Activated CD8-positive, alpha-beta T cell treated with anti-CD3 and anti-CD28 coated beads, Interleukin-2, amount 10 ng/mL, durations not matched to agents 7 days and 5 days (primary cell): ENCODE data around the gene SNAP29. TPM values are rescaled to one million over a fixed set of nuclear protein-coding genes. Genes with fewer than 3 reads are reported as not detected.

Source experiments
- ATAC-seq: fragments of 150-1000 bp; cut with Tn5 transposase; one replicate; pipeline ENCODE4 v1.10.0; 2021; ENCODE audit warnings: moderate library complexity
- CTCF ChIA-PET: fragments of 350-600 bp; sonication (Branson Sonifier 250); formaldehyde crosslinking; loops from one replicate; lab custom pipeline; 2021; ENCODE audit warnings: antibody characterized with exemption; lab: Charles Lee
- POLR2A ChIA-PET: fragments of 350-600 bp; sonication (Branson Sonifier 250); formaldehyde crosslinking; loops from one replicate; lab custom pipeline; 2021; ENCODE audit warnings: antibody characterized with exemption; lab: Charles Lee
- DNase-seq: peaks from one replicate; pipeline ENCODE4 v3.0.0-alpha.2; 2020
- H3K27ac Mint-ChIP-seq: one replicate; pipeline ENCODE4 v1.8.0; 2021; ENCODE audit warnings: mild to moderate bottlenecking, mixed read lengths
- H3K27me3 Mint-ChIP-seq: one replicate; pipeline ENCODE4 v1.8.0; 2021; ENCODE audit warnings: low read depth, mixed read lengths
- H3K36me3 Mint-ChIP-seq: one replicate; pipeline ENCODE4 v1.8.0; 2021; ENCODE audit warnings: low read depth, mixed read lengths
- H3K4me1 Mint-ChIP-seq: one replicate; pipeline ENCODE4 v1.8.0; 2021; ENCODE audit warnings: low read depth, mixed read lengths
- H3K4me3 Mint-ChIP-seq: one replicate; pipeline ENCODE4 v1.8.0; 2021; ENCODE audit warnings: mild to moderate bottlenecking, mixed read lengths
- H3K9me3 Mint-ChIP-seq: one replicate; pipeline ENCODE4 v1.8.0; 2022; ENCODE audit warnings: mixed read lengths; ENCODE audit not compliant: insufficient read depth
- total RNA-seq, 2 experiments: library from RNA; stranded (reverse); gene quantifications; one replicate each; pipeline ENCODE4 v1.2.3, GENCODE V29; 2021

The SNAP29 gene
- total RNA-seq, 2 experiments from 2014 or later, result 30.7 to 32.3 TPM

- no peak overlapping the region for H3K4me3 Mint-ChIP-seq
- no peak for ATAC-seq
- no peak for DNase-seq
- H3K9me3 Mint-ChIP-seq, result no peaks in the 10 kb centered on the region
- POLR2A ChIA-PET, result interaction anchor here (1.0 kb wide), 1 partner anchor 87 kb away, joined by 3 read pairs; no protein-coding TSS in a partner anchor
- H3K36me3 Mint-ChIP-seq, result peaks cover 12% of the 10 kb centered on the region
- CTCF ChIA-PET, result no interaction called here
- H3K27me3 Mint-ChIP-seq, result no peaks in the 10 kb centered on the region
- H3K27ac Mint-ChIP-seq, result no peak overlapping the region
- peaks cover 20% of the 10 kb centered on the region for H3K4me1 Mint-ChIP-seq
Observed at GRCh38 chr22:20869234-20869633, 10.4 kb downstream of the SNAP29 start.

DNA sequence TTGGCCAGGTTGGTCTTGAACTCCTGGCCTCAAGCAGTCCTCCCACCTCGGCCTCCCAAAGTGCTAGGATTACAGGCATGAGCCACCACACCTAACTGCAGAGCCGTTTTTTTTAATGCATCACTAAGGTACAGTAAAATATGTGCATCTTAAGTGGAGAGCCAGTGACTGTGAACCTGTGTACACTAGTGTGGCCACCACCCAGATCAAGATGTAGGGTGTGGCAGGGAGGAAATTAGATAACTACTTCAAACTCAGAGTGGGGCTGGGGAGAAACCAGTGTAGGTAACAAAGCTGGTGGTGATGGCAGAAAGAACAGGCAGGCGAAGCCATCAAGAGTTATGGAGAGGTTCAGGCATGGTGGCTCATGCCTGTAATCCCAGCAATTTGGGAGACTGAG lies 14.4 kb downstream of the SNAP29 start:
- Mint-ChIP-seq H3K27ac (no peak overlapping the region), H3K27me3 (no peaks in the 10 kb centered on the region), H3K4me1 (peaks cover 2% of the 10 kb centered on the region), H3K36me3 (peaks cover 17% of the 10 kb centered on the region), H3K9me3 (no peaks in the 10 kb centered on the region), H3K4me3 (no peak overlapping the region)
- ChIA-PET POLR2A (no interaction called here), CTCF (interaction anchor here (0.6 kb wide), 1 partner anchor 749 kb away, joined by 3 read pairs; no protein-coding TSS in a partner anchor)
- ATAC-seq (no peak), DNase-seq (no peak)

DNA sequence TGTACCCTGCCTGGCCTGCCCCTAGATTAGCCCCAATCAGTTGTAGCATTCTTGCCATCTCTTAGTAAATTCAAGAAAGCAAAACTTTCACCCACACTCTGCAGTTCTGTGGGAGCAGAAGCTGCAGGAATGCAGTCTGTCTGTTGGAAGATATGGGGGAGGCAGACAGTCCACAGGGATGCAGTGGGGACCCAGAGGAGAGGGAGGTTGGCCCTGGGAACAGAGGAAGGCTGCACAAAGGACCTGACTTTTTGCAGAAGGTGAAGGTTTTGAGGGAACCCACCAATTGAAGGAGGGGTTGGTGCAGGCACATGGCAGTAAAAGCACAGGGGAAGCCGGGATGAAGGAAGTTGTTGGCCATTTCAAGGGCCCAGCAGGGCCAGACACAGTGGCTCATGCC lies 16.5 kb downstream of the SNAP29 start:
- ATAC-seq, result no peak
- Mint-ChIP-seq H3K27ac (no peak overlapping the region), H3K4me1 (peaks cover 2% of the 10 kb centered on the region), H3K4me3 (no peak overlapping the region), H3K9me3 (no peaks in the 10 kb centered on the region), H3K27me3 (no peaks in the 10 kb centered on the region), H3K36me3 (peaks cover 13% of the 10 kb centered on the region)
- POLR2A ChIA-PET, result no interaction called here
- no peak for DNase-seq
- CTCF ChIA-PET, result interaction anchor here (1.0 to 1.3 kb wide), 2 partner anchors 10 to 11 kb away, joined by 3 to 5 read pairs; no protein-coding TSS in a partner anchor

DNA sequence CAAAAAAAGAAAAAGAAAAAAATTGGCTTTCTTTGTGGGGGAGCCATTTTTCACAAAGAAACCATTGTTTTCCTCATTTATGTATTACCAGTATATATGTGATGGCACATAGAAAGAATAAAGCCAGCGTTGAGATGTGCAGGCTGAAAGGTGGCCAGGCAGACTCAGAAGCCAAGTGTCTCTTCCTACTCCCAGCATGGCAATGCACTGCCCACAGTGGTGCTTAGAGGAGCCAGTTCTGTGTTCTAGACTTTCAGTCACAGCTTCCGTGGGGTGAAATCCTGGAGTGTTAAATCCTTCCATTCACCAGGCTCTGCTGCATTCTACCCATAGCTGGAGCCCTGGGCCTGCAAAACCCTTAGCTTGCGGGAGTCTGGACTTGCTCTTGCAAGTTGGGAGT lies 18.9 kb downstream of the SNAP29 start:
- H3K27ac Mint-ChIP-seq, result no peak overlapping the region
- peaks cover 24% of the 10 kb centered on the region for H3K36me3 Mint-ChIP-seq
- no peaks in the 10 kb centered on the region for H3K9me3 Mint-ChIP-seq
- H3K27me3 Mint-ChIP-seq, result no peaks in the 10 kb centered on the region
- peaks cover 2% of the 10 kb centered on the region for H3K4me1 Mint-ChIP-seq
- DNase-seq, result no peak
- POLR2A ChIA-PET, result no interaction called here
- no peak overlapping the region for H3K4me3 Mint-ChIP-seq
- no peak for ATAC-seq
- CTCF ChIA-PET, result no interaction called here

- H3K4me1 Mint-ChIP-seq, result no peaks in the 10 kb centered on the region
- ATAC-seq, result no peak
- H3K36me3 Mint-ChIP-seq, result peaks cover 29% of the 10 kb centered on the region
- H3K27ac Mint-ChIP-seq, result no peak overlapping the region
- no peak overlapping the region for H3K4me3 Mint-ChIP-seq
- no peaks in the 10 kb centered on the region for H3K27me3 Mint-ChIP-seq
- DNase-seq, result no peak
- ChIA-PET CTCF (interaction anchor here (1.1 to 1.5 kb wide), 2 partner anchors 13 to 36 kb away, joined by 3 read pairs; partner anchors contain the start of gene CRKL), POLR2A (no interaction called here)
- H3K9me3 Mint-ChIP-seq, result no peaks in the 10 kb centered on the region
Observed at GRCh38 chr22:20881231-20881630, 22.4 kb downstream of the SNAP29 start.

GRCh38 chr22:20881869-20882815 lies 23.3 kb downstream of the SNAP29 start:
- ChIA-PET POLR2A (no interaction called here), CTCF (interaction anchor here (1.5 kb wide), 1 partner anchor 35 kb away, joined by 3 read pairs; the partner anchor contains the start of gene CRKL)
- H3K27ac Mint-ChIP-seq, result no peak overlapping the region
- DNase-seq, result no peak
- peaks cover 29% of the 10 kb centered on the region for H3K36me3 Mint-ChIP-seq
- H3K4me3 Mint-ChIP-seq, result no peak overlapping the region
- H3K4me1 Mint-ChIP-seq, result no peaks in the 10 kb centered on the region
- no peaks in the 10 kb centered on the region for H3K27me3 Mint-ChIP-seq
- no peak for ATAC-seq
- H3K9me3 Mint-ChIP-seq, result no peaks in the 10 kb centered on the region

- ATAC-seq, result no peak
- Mint-ChIP-seq H3K27ac (no peak overlapping the region), H3K27me3 (no peaks in the 10 kb centered on the region), H3K4me1 (no peaks in the 10 kb centered on the region), H3K4me3 (no peak overlapping the region), H3K9me3 (no peaks in the 10 kb centered on the region), H3K36me3 (peaks cover 32% of the 10 kb centered on the region)
- no peak for DNase-seq
- ChIA-PET CTCF (no interaction called here), POLR2A (no interaction called here)
Observed at GRCh38 chr22:20882855-20883254, 24.0 kb downstream of the SNAP29 start.

DNA sequence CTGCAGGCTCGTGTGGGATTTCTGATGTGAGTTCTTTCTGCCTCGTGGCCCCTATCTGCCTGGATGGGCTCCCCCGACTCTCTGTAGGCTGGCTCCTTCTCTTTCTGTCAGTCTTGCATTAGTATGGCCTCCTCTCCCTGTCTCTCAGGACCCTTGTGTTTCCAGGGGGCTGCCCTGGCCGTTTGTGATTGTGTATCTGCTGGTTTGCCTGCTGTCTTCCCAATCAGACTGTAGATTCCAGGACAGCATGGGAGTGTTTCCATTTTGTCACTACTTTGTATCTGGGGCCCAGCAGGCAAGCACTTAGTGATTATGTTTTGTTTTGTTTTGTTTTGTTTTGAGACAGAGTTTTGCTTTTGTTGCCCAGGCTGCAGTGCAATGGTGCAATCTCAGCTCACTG lies 25.6 kb downstream of the SNAP29 start:
- POLR2A ChIA-PET, result no interaction called here
- CTCF ChIA-PET, result interaction anchor here (1.0 kb wide), 1 partner anchor 37 kb away, joined by 3 read pairs; no protein-coding TSS in a partner anchor
- Mint-ChIP-seq H3K27ac (no peak overlapping the region), H3K9me3 (no peaks in the 10 kb centered on the region), H3K36me3 (peaks cover 44% of the 10 kb centered on the region), H3K4me1 (no peaks in the 10 kb centered on the region), H3K4me3 (no peak overlapping the region), H3K27me3 (no peaks in the 10 kb centered on the region)
- DNase-seq (no peak), ATAC-seq (no peak)

- ATAC-seq, result no peak
- peak overlapping the region; percentile 19 for H3K27ac Mint-ChIP-seq
- POLR2A ChIA-PET, result no interaction called here
Observed at GRCh38 chr22:20885017-20885556, 26.3 kb downstream of the SNAP29 start.

DNA sequence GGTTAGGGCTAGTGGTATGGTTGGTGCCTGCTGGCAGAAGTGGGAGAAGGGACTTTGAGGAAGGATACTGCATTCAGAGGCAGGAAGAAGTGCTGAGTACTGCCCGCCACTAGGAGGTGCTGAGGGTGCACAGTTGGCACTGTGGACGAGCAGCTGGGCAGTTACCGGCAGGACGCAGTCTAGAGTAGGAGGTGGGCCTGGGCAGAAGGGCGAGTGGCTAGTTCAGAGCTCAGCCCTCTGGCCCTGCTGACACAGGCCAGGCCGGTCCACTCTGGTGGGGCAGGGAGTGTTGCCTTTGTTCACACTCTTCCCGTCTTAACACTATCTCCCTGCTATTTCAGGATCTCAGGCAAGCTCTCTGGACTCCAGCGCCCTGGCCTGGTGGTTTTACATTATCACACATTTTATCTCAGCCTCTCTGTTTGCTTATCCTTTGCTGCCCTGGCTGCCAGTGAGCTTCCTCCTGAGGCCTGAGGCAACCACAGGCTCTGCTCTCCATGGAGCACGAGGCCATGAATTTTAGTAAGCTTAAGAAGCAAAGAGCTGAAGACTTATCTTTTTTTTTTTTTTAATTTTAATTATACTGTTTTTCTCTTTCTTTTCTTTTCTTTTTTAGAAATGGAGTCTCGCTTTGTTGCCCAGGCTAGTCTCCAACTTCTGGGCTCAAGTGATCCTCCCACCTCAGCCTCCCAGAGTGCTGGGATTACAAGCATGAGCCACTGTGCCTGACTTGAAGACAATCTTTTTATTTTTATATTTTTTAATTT lies 26.9 kb downstream of the SNAP29 start:
- Mint-ChIP-seq H3K36me3 (peaks cover 46% of the 10 kb centered on the region), H3K27ac (peak overlapping the region; percentile 19), H3K9me3 (no peaks in the 10 kb centered on the region), H3K4me3 (no peak overlapping the region), H3K4me1 (no peaks in the 10 kb centered on the region), H3K27me3 (no peaks in the 10 kb centered on the region)
- ATAC-seq, result peak; percentile 78
- CTCF ChIA-PET, result interaction anchor here (0.7 to 1.7 kb wide), 12 partner anchors 11 to 102 kb away, joined by 3 to 6 read pairs (median 4); partner anchors contain the start of gene CRKL
- DNase-seq, result peak; percentile 53
- POLR2A ChIA-PET, result no interaction called here

More at GRCh38 chr22:20885017-20885556, 26.3 kb downstream of the SNAP29 start:
- no peaks in the 10 kb centered on the region for H3K4me1 Mint-ChIP-seq
- no peak overlapping the region for H3K4me3 Mint-ChIP-seq
- H3K36me3 Mint-ChIP-seq, result peaks cover 47% of the 10 kb centered on the region
- no peaks in the 10 kb centered on the region for H3K27me3 Mint-ChIP-seq
- no peak for DNase-seq
- CTCF ChIA-PET, result interaction anchor here (0.9 to 1.7 kb wide), 6 partner anchors 32 to 102 kb away, joined by 3 to 6 read pairs (median 4); partner anchors contain the start of gene CRKL
- no peaks in the 10 kb centered on the region for H3K9me3 Mint-ChIP-seq

- no peak for DNase-seq
- H3K27me3 Mint-ChIP-seq, result no peaks in the 10 kb centered on the region
- CTCF ChIA-PET, result no interaction called here
- H3K27ac Mint-ChIP-seq, result no peak overlapping the region
- no peaks in the 10 kb centered on the region for H3K9me3 Mint-ChIP-seq
- H3K4me3 Mint-ChIP-seq, result no peak overlapping the region
- peaks cover 41% of the 10 kb centered on the region for H3K36me3 Mint-ChIP-seq
- H3K4me1 Mint-ChIP-seq, result no peaks in the 10 kb centered on the region
- POLR2A ChIA-PET, result no interaction called here
- no peak for ATAC-seq
Observed at GRCh38 chr22:20887375-20887774, 28.6 kb downstream of the SNAP29 start.
